K562 (cell line): ENCODE data around the gene VSIG10. TPM values are rescaled to one million over a fixed set of nuclear protein-coding genes. Genes with fewer than 3 reads are reported as not detected.

Experiments
- ATAC-seq: fragments of 200-7000 bp; cut with Tn5 transposase; 3 replicates; pipeline ENCODE4 v1.9.1; 2020; ENCODE audit warnings: moderate library complexity
- BruUV-seq: library from RNA; stranded (reverse); fragments of 400-500 nt; replicated peaks from 2 replicates; lab custom pipeline; 2021; lab: Mats Ljungman, UMichigan
- CTCF ChIA-PET: fragments of 300-600 bp; formaldehyde crosslinking; extraction: SDS; loops from one replicate; lab custom pipeline; 2021; ENCODE audit warnings: low intra/inter-chr PET ratio; lab: Yijun Ruan, JAX
- POLR2A ChIA-PET: fragments of 300-600, 350-650 bp; sonication (Branson Sonifier 250); formaldehyde crosslinking; extraction: SDS; loops from one replicate; lab custom pipeline; 2021; ENCODE audit warnings: antibody characterized with exemption, inconsistent platforms; lab: Yijun Ruan, JAX
- DNase-seq, 4 experiments: peaks; one replicate each; pipeline versions ENCODE4 v3.0.0 to v3.0.0-alpha.2; 2011 to 2018; ENCODE audit warnings: low spot score in 3 of 4, mixed read lengths in 3 of 4; ENCODE audit errors: extremely low read depth in 1 of 4
- FAIRE-seq: peaks from 2 replicates; lab custom pipeline; 2011; peaks lifted over from hg19 to GRCh38; lab: Jason Lieb, UNC
- H2AFZ ChIP-seq: 2 replicates; pipeline ENCODE4 v1.6.0; 2011; ENCODE audit warnings: low read depth, low read length, control low read depth, inconsistent platforms
- H3K27ac ChIP-seq: fragments of 200-600 bp; 3 replicates; pipeline ENCODE4 v1.8.0; 2011; ENCODE audit warnings: low read depth, mild to moderate bottlenecking, control low read depth, inconsistent platforms, low read length, moderate library complexity, mixed read lengths; ENCODE audit errors: extremely low read depth
- H3K27me3 ChIP-seq, 2 experiments: fragments of 300-600 bp in 1 of 2; 2 replicates in 1 of 2; 3 replicates in 1 of 2; pipeline versions ENCODE4 v1.6.0 to v1.8.0; 2011; ENCODE audit warnings: inconsistent platforms in 2 of 2, low read length in 2 of 2, mild to moderate bottlenecking in 1 of 2, mixed read lengths in 1 of 2, moderate library complexity in 1 of 2; ENCODE audit not compliant: control insufficient read depth in 2 of 2, insufficient read depth in 2 of 2
- H3K36me3 ChIP-seq: fragments of 300-600 bp; 3 replicates; pipeline ENCODE4 v1.8.0; 2011; ENCODE audit warnings: mild to moderate bottlenecking, low read length, inconsistent platforms; ENCODE audit not compliant: control insufficient read depth, insufficient read depth
- H3K4me1 ChIP-seq, 2 experiments: fragments of 200-600 bp in 1 of 2; replicated peaks in 1 of 2; 2 replicates in 1 of 2; 3 replicates in 1 of 2; pipeline versions ENCODE4 v1.5.1 to v1.8.0; 2011; ENCODE audit warnings: inconsistent platforms in 2 of 2, low read length in 2 of 2, mild to moderate bottlenecking in 1 of 2, mixed read lengths in 1 of 2, moderate library complexity in 1 of 2; ENCODE audit not compliant: control insufficient read depth in 2 of 2, insufficient read depth in 2 of 2
- H3K4me2 ChIP-seq: 2 replicates; pipeline ENCODE4 v1.6.1; 2011; ENCODE audit warnings: low read length, control low read depth, inconsistent platforms, mixed read lengths; ENCODE audit not compliant: insufficient read depth
- H3K4me3 ChIP-seq: fragments of 200-600 bp; sonication (generic), shearing (Covaris generic); 2 replicates; pipeline ENCODE4 v1.5.1; 2016; ENCODE audit warnings: control low read depth, inconsistent platforms
- H3K79me2 ChIP-seq: fragments of 200-600 bp; 3 replicates; pipeline ENCODE4 v1.8.0; 2011; ENCODE audit warnings: low read length, inconsistent platforms; ENCODE audit not compliant: control insufficient read depth, insufficient read depth
- H3K9ac ChIP-seq, 2 experiments: 2 replicates each; pipeline versions ENCODE4 v1.6.0 to v1.6.1; 2011; ENCODE audit warnings: low read depth in 2 of 2, low read length in 2 of 2, control low read depth in 1 of 2, inconsistent platforms in 1 of 2, mild to moderate bottlenecking in 1 of 2, mixed read lengths in 1 of 2; ENCODE audit not compliant: insufficient read depth in 1 of 2
- H3K9me1 ChIP-seq: one replicate; pipeline ENCODE4 v1.6.0; 2011; ENCODE audit warnings: inconsistent platforms, mild to moderate bottlenecking, low read length, moderate library complexity; ENCODE audit not compliant: control insufficient read depth, insufficient read depth
- H3K9me3 ChIP-seq: replicated peaks from 2 replicates; pipeline ENCODE4 v1.5.1; 2011; ENCODE audit warnings: low read depth, low read length, inconsistent platforms; ENCODE audit not compliant: control insufficient read depth, insufficient read depth
- H4K20me1 ChIP-seq: replicated peaks from 2 replicates; pipeline ENCODE4 v1.6.1; 2011; ENCODE audit warnings: low read length, inconsistent platforms, mixed read lengths; ENCODE audit not compliant: control insufficient read depth, insufficient read depth
- CEBPG ChIP-seq, 3 experiments: fragments of 200-800 bp in 1 of 3; sonication (Bioruptor generic) in 1 of 3; sonication (generic) in 1 of 3; formaldehyde crosslinking in 1 of 3; IDR thresholded peaks in 2 of 3; conservative IDR thresholded peaks in 1 of 3; 2 replicates each; pipeline versions ENCODE4 v1.6.1 to v1.8.0; 2016 to 2022; ENCODE audit warnings: missing compliant biosample characterization in 2 of 3, missing genetic modification characterization in 2 of 3, mild to moderate bottlenecking in 1 of 3, missing genetic modification reagents in 1 of 3
- NFIX ChIP-seq: fragments of 250-450 bp; sonication (Bioruptor Pico); IDR thresholded peaks from 2 replicates; pipeline ENCODE4 v1.4.0; 2020; ENCODE audit warnings: low read depth, mild to moderate bottlenecking, moderate library complexity
- TRIM24 ChIP-seq, 2 experiments: fragments of 450-650 bp; IDR thresholded peaks; 2 replicates each; pipeline ENCODE4 v1.6.1; 2016
- WGBS: fragments of 100-300 bp; shearing (Covaris generic); methylation state at CpG from one replicate; pipeline ENCODE4 v1.1.6; 2016; ENCODE audit warnings: low coverage, mixed read lengths; ENCODE audit not compliant: insufficient coverage; ENCODE audit errors: missing lambda C conversion rate; 5-methylcytosine and 5-hydroxymethylcytosine counted together
- in situ Hi-C: fragments of 300-500 bp; cut with MboI; formaldehyde crosslinking; loops from 4 replicates; pipeline ENCODE4 v1.15.0; 2018; ENCODE audit warnings: inconsistent platforms, mixed read lengths
- intact Hi-C: fragments of 100-400 bp; cut with micrococcal nuclease; formaldehyde crosslinking; loops from 2 replicates; pipeline ENCODE4 v1.14.2; 2022
- polyA plus RNA-seq, 8 experiments: library from polyadenylated mRNA; depleted of rRNA in 4 of 8; stranded (reverse) in 5 of 8; unstranded in 3 of 8; fragments of >200 nt; fragmentation: Nextera tagmentation in 2 of 8; fragmentation: Illumina TruSeq in 1 of 8; extraction: Ambion mirVana in 2 of 8; extraction: Trizol in 1 of 8; gene quantifications; 2 replicates each; pipeline versions ENCODE4 v1.2.1 to v1.2.3, GENCODE V29; 2011 to 2014; ENCODE audit warnings: inconsistent platforms in 1 of 8, missing spikeins in 1 of 8
- total RNA-seq, 7 experiments: library from RNA; depleted of rRNA in 6 of 7; stranded (reverse); fragments of >200 nt in 6 of 7; fragmentation: Illumina TruSeq in 2 of 7; extraction: Trizol in 2 of 7; gene quantifications; 2 replicates each; pipeline versions ENCODE4 v1.2.1 to v1.2.3, GENCODE V29; 2011 to 2021; ENCODE audit warnings: low replicate concordance in 1 of 7
- TF ChIP-seq, protein P1 (sequence below), 2 experiments: fragments of 450-650 bp in 1 of 2; sonication (generic) in 1 of 2; formaldehyde crosslinking in 1 of 2; IDR thresholded peaks in 1 of 2; conservative IDR thresholded peaks in 1 of 2; 2 replicates each; pipeline versions ENCODE4 v1.6.1 to v1.8.1; 2016 to 2023; ENCODE audit warnings: mild to moderate bottlenecking in 2 of 2, moderate library complexity in 2 of 2, inconsistent platforms in 1 of 2, missing genetic modification reagents in 1 of 2
- TF ChIP-seq, protein P2 (sequence below): fragments of 250-450 bp; sonication (Bioruptor Pico); IDR thresholded peaks from 2 replicates; pipeline ENCODE4 v1.5.0; 2021; ENCODE audit warnings: mild to moderate bottlenecking, borderline replicate concordance

Gene VSIG10
- total and polyA plus RNA-seq, 9 of the 15 experiments (the other 6 are each of a cell fraction or from before 2014, with no cell fraction given): 4.1 to 8.8 (median 4.7) TPM

DNA sequence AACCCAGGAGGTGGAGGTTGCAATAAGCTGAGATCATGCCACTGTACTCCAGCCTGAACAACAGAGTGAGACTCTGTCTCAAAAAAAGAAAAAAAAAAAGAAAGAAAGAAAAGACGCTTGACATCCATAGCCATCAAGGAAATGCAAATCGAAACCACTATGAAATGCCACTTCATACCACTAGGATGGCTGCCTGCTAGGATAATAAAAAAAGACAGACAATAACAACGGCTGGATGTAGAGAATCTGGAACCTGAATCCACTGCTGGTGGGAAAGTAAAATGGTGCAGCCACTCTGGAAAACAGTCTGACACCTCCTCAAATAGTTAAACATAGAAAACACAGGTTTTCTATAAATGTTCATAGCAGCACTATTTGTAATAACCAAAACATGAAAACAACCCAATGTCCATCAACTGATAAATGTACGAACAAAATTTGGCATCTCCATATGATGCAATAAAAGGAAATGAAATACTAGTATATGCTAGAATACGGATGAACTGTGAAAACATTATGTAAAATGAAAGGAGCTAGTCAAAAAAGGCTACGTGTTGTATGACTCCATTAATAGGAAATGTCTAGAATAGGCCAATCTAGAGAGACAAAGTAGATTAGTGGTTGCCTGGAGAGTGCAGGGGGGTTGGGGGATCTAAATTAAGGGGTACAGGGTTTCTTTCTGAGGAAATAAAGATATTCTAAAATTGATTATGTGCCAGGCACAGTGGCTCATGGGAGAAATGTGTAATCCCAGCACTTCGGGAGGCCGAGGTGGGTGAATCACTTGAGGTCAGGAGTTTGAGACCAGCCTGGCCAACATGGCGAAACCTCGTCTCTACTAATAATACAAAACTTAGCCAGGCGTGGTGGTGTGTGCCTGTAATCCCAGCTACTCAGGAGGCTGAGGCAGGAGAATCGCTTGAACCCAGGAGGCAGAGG lies 52.6 kb downstream of the VSIG10 start:
- H3K27ac ChIP-seq: no peak overlapping the region
- H3K4me3 ChIP-seq: no peak overlapping the region
- DNase-seq (no peak), FAIRE-seq (no peak), ATAC-seq (no peak)
- no TSS peak for BruUV-seq
- H3K79me2 ChIP-seq: peaks cover 5% of the 10 kb centered on the region; the same call in 1 of the 3 replicates
- H3K36me3 ChIP-seq: peaks cover 46% of the 10 kb centered on the region; the same call in 2 of the 3 replicates
- no peak overlapping the region for H3K4me2 ChIP-seq
- ChIA-PET POLR2A (interaction anchor here (1.0 kb wide), 1 partner anchor 11 kb away, joined by 3 read pairs; no protein-coding TSS in a partner anchor), CTCF (no interaction called here)
- H3K4me1 ChIP-seq: no peaks in the 10 kb centered on the region
- intact Hi-C loops: no loop called here
- H3K27me3 ChIP-seq: no peaks in the 10 kb centered on the region
- H3K9me3 ChIP-seq: no peaks in the 10 kb centered on the region
- no peaks in the 10 kb centered on the region for H4K20me1 ChIP-seq
- WGBS: 94% methylated on average over 11 of the region's 12 CpGs
- in situ Hi-C loops: no loop called here
- H2AFZ ChIP-seq: no peak overlapping the region
- TF ChIP-seq, protein P1, sequence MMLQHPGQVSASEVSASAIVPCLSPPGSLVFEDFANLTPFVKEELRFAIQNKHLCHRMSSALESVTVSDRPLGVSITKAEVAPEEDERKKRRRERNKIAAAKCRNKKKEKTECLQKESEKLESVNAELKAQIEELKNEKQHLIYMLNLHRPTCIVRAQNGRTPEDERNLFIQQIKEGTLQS (IDR thresholded peaks at IDR 0.05): peak; percentile 55
- TF ChIP-seq, protein P1 (CRISPR knock-in tag; conservative IDR thresholded peaks at IDR 0.05): no peak
- TF ChIP-seq NFIX (CRISPR knock-in tag) (no peak), TRIM24 (IDR thresholded peaks at IDR 0.05) (peak in 1 of 2 experiments; percentile 17; a peak in 1 of 4 replicates), CEBPG (CRISPR knock-in tag; IDR thresholded peaks at IDR 0.05) (no peak), CEBPG (tag; conservative IDR thresholded peaks at IDR 0.05 in 1 of 2, IDR thresholded peaks at IDR 0.05 in 1 of 2) (peak; percentile 63 to 73)
- TF ChIP-seq, protein P2, sequence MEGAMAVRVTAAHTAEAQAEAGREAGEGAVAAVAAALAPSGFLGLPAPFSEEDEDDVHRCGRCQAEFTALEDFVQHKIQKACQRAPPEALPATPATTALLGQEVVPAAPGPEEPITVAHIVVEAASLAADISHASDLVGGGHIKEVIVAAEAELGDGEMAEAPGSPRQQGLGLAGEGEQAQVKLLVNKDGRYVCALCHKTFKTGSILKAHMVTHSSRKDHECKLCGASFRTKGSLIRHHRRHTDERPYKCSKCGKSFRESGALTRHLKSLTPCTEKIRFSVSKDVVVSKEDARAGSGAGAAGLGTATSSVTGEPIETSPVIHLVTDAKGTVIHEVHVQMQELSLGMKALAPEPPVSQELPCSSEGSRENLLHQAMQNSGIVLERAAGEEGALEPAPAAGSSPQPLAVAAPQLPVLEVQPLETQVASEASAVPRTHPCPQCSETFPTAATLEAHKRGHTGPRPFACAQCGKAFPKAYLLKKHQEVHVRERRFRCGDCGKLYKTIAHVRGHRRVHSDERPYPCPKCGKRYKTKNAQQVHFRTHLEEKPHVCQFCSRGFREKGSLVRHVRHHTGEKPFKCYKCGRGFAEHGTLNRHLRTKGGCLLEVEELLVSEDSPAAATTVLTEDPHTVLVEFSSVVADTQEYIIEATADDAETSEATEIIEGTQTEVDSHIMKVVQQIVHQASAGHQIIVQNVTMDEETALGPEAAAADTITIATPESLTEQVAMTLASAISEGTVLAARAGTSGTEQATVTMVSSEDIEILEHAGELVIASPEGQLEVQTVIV (CRISPR knock-in tag): no peak
- no peaks in the 10 kb centered on the region for H3K9me1 ChIP-seq
- H3K9ac ChIP-seq: no peak overlapping the region
